Lower leg skin (tissue), 3 donors: ENCODE data around the gene IKBKE.

Experiments used
- POLR2A ChIP-seq, 2 donors: fragments of 450-650 bp; IDR thresholded peaks; one replicate each; pipeline ENCODE4 v1.6.1; 2016 to 2017; ENCODE audit warnings: antibody characterized with exemption in 2 of 2, mild to moderate bottlenecking in 1 of 2, moderate library complexity in 1 of 2
- TF ChIP-seq, protein P1 (sequence below), 3 donors: fragments of 450-650 bp; IDR thresholded peaks; one replicate each; pipeline ENCODE4 v1.5.1; 2016; ENCODE audit warnings: antibody characterized with exemption in 3 of 3, mild to moderate bottlenecking in 3 of 3, moderate library complexity in 2 of 3

DNA sequence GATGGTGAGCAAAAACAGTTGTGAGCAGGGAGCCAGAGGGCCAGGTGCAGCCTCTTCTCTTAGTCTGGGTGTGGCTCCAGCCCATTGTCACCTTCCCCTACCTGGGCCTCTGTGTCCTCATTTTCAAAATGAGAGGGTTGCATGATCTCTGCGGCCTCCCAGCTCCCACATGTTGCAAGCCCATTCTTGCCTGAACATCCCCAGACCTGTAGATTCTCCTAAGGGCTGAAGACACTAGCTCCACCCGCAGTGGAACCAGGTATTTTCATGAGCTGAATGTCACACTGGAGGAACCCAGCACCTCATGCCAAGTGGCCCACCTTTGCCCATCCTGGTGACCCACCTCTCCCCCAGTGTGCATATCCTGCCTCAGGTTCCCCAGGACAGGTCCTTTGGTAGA is 12.3 kb downstream of the IKBKE start:
- TF ChIP-seq, protein P1, sequence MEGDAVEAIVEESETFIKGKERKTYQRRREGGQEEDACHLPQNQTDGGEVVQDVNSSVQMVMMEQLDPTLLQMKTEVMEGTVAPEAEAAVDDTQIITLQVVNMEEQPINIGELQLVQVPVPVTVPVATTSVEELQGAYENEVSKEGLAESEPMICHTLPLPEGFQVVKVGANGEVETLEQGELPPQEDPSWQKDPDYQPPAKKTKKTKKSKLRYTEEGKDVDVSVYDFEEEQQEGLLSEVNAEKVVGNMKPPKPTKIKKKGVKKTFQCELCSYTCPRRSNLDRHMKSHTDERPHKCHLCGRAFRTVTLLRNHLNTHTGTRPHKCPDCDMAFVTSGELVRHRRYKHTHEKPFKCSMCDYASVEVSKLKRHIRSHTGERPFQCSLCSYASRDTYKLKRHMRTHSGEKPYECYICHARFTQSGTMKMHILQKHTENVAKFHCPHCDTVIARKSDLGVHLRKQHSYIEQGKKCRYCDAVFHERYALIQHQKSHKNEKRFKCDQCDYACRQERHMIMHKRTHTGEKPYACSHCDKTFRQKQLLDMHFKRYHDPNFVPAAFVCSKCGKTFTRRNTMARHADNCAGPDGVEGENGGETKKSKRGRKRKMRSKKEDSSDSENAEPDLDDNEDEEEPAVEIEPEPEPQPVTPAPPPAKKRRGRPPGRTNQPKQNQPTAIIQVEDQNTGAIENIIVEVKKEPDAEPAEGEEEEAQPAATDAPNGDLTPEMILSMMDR (IDR thresholded peaks at IDR 0.05), result no peak
- TF ChIP-seq POLR2A (IDR thresholded peaks at IDR 0.05), result no peak
